Hepatocyte (in vitro differentiated cells): ENCODE data around the gene ASNSD1. TPM values are rescaled to one million over a fixed set of nuclear protein-coding genes. Genes with fewer than 3 reads are reported as not detected.

Source experiments
- DNase-seq: peaks from one replicate; pipeline ENCODE4 v3.0.0-alpha.2; 2016; ENCODE audit warnings: low spot score
- H2AFZ ChIP-seq: fragments of 200-600 bp; sonication (generic); 2 replicates; pipeline ENCODE4 v1.6.0; 2016; ENCODE audit warnings: antibody characterized with exemption, mild to moderate bottlenecking
- H3K27ac ChIP-seq: fragments of 200-600 bp; sonication (generic); 2 replicates; pipeline ENCODE4 v1.5.1; 2016; ENCODE audit warnings: mild to moderate bottlenecking
- H3K27me3 ChIP-seq: fragments of 200-600 bp; sonication (generic); 2 replicates; pipeline ENCODE4 v1.6.1; 2016
- H3K36me3 ChIP-seq: fragments of 200-600 bp; sonication (generic); replicated peaks from 2 replicates; pipeline ENCODE4 v1.5.1; 2016; ENCODE audit warnings: low read depth; ENCODE audit not compliant: insufficient read depth
- H3K4me1 ChIP-seq: fragments of 200-600 bp; sonication (generic); 2 replicates; pipeline ENCODE4 v1.5.1; 2016; ENCODE audit warnings: mild to moderate bottlenecking, moderate library complexity; ENCODE audit not compliant: insufficient read depth
- H3K4me2 ChIP-seq: fragments of 200-600 bp; sonication (generic); 2 replicates; pipeline ENCODE4 v1.6.0; 2016
- H3K4me3 ChIP-seq: fragments of 200-600 bp; sonication (generic); 2 replicates; pipeline ENCODE4 v1.5.1; 2016; ENCODE audit warnings: mild to moderate bottlenecking
- H3K79me2 ChIP-seq: fragments of 200-600 bp; sonication (generic); 2 replicates; pipeline ENCODE4 v1.6.0; 2017; ENCODE audit warnings: mild to moderate bottlenecking
- H3K9me2 ChIP-seq: fragments of 200-600 bp; sonication (generic); replicated peaks from 2 replicates; pipeline ENCODE4 v1.6.0; 2017; ENCODE audit warnings: mild to moderate bottlenecking; ENCODE audit not compliant: insufficient read depth
- H3K9me3 ChIP-seq: fragments of 200-600 bp; sonication (generic); 2 replicates; pipeline ENCODE4 v1.5.1; 2016; ENCODE audit warnings: low read depth, mild to moderate bottlenecking
- H4K20me1 ChIP-seq: fragments of 200-600 bp; sonication (generic); 2 replicates; pipeline ENCODE4 v1.6.0; 2016; ENCODE audit warnings: mild to moderate bottlenecking; ENCODE audit not compliant: insufficient read depth, poor library complexity, severe bottlenecking
- EZH2 ChIP-seq: fragments of 200-600 bp; sonication (generic); IDR thresholded peaks from 2 replicates; pipeline ENCODE4 v1.6.1; 2016; ENCODE audit warnings: antibody characterized with exemption, mild to moderate bottlenecking, borderline replicate concordance
- EZH2phosphoT487 ChIP-seq: fragments of 200-600 bp; sonication (generic); IDR thresholded peaks from one replicate; pipeline ENCODE4 v1.6.1; 2018; ENCODE audit warnings: antibody characterized with exemption, mild to moderate bottlenecking, low read depth, moderate library complexity; ENCODE audit not compliant: unreplicated experiment, severe bottlenecking
- WGBS: methylation state at CpG from one replicate; pipeline ENCODE4 v1.1.6; 2016; ENCODE audit warnings: low lambda C conversion rate; ENCODE audit errors: missing lambda C conversion rate; 5-methylcytosine and 5-hydroxymethylcytosine counted together
- polyA plus RNA-seq: library from polyadenylated mRNA; unstranded; fragments of >200 nt; fragmentation: Nextera tagmentation; extraction: Ambion mirVana; gene quantifications from 2 replicates; pipeline ENCODE4 v1.2.1, GENCODE V29; 2016
- total RNA-seq: library from RNA; depleted of rRNA; stranded (reverse); fragments of >200 nt; gene quantifications from 2 replicates; pipeline ENCODE4 v1.2.3, GENCODE V29; 2014
- TF ChIP-seq, protein P1 (sequence below): fragments of 200-600 bp; sonication (generic); IDR thresholded peaks from 2 replicates; pipeline ENCODE4 v1.5.1; 2016; ENCODE audit warnings: antibody characterized with exemption, mild to moderate bottlenecking; ENCODE audit not compliant: poor library complexity

ASNSD1 gene
- total and polyA plus RNA-seq, 2 experiments from 2014 or later: 41.0 to 66.9 TPM

DNA sequence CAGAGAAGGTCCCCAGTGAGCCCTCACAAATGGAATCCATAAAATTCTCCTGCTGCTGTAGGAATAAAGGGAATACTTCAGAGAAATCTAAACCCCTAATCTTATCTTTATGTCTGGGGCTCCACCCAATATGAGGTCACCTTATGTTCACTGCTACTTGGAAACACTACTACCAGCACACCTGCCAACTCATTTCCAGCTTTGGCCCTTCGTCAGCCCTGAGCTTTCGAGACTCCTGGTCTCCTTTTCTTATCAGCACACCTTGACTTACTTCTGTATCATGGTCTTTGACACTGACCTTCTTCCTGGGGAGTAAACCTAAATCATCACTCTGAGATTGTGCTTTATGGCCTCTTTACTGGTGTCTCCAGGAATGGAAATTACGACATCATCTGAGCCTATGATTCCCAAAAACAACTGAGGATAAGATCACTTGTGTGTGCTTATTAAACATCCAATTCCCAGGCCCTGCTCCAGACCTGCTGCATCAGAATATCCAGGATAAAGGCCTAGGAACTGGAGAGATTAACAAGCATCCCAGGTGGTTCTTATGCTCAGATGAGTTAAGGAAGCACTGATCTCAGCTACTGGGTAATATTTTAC, 22.2 kb upstream of the ASNSD1 start:
- H3K4me2 ChIP-seq: no peak overlapping the region
- H3K79me2 ChIP-seq: no peaks in the 10 kb centered on the region
- no peak overlapping the region for H2AFZ ChIP-seq
- peak; percentile 64 for DNase-seq
- no peaks in the 10 kb centered on the region for H3K9me3 ChIP-seq
- no peak overlapping the region for H3K4me3 ChIP-seq
- TF ChIP-seq EZH2: no peak
- no peak for TF ChIP-seq EZH2phosphoT487
- TF ChIP-seq, protein P1, sequence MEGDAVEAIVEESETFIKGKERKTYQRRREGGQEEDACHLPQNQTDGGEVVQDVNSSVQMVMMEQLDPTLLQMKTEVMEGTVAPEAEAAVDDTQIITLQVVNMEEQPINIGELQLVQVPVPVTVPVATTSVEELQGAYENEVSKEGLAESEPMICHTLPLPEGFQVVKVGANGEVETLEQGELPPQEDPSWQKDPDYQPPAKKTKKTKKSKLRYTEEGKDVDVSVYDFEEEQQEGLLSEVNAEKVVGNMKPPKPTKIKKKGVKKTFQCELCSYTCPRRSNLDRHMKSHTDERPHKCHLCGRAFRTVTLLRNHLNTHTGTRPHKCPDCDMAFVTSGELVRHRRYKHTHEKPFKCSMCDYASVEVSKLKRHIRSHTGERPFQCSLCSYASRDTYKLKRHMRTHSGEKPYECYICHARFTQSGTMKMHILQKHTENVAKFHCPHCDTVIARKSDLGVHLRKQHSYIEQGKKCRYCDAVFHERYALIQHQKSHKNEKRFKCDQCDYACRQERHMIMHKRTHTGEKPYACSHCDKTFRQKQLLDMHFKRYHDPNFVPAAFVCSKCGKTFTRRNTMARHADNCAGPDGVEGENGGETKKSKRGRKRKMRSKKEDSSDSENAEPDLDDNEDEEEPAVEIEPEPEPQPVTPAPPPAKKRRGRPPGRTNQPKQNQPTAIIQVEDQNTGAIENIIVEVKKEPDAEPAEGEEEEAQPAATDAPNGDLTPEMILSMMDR: no peak
- 41% methylated on average over 3 of the region's 3 CpGs for WGBS
- H3K9me2 ChIP-seq: no peaks in the 10 kb centered on the region
- H3K27ac ChIP-seq: peak overlapping the region; percentile 71
- H3K4me1 ChIP-seq: peaks cover 3% of the 10 kb centered on the region
- H4K20me1 ChIP-seq: no peaks in the 10 kb centered on the region
- no peaks in the 10 kb centered on the region for H3K27me3 ChIP-seq
- H3K36me3 ChIP-seq: no peaks in the 10 kb centered on the region

DNA sequence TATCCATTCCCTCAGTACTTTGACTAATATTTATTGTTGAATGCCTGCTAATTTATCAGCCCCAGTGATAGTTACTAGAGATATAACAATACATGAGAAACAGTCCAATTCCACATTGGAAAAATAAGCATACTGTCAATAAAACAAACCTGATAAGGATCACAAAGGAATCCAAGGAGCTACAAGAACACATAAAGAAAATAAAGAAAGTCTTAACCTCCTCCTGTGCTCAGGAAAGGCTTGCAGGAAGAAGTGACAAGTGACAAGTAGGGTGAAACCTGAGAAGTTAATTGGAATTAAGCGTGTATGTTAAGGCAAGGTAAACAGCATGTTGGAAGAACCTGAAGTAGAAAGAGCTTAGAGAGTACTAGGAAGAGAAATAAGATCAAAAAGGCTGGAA, 20.3 kb upstream of the ASNSD1 start:
- no peak for DNase-seq
- Histone ChIP-seq H3K27ac (peak overlapping the region; percentile 12), H3K36me3 (no peaks in the 10 kb centered on the region), H3K27me3 (no peaks in the 10 kb centered on the region), H3K79me2 (no peaks in the 10 kb centered on the region), H4K20me1 (no peaks in the 10 kb centered on the region), H3K4me3 (no peak overlapping the region), H2AFZ (no peak overlapping the region), H3K9me2 (no peaks in the 10 kb centered on the region), H3K4me1 (peaks cover 3% of the 10 kb centered on the region), H3K4me2 (no peak overlapping the region), H3K9me3 (no peaks in the 10 kb centered on the region)
- 17% methylated on average over 1 of the region's 1 CpG for WGBS
- TF ChIP-seq EZH2 (no peak), EZH2phosphoT487 (no peak)
- TF ChIP-seq, protein P1: no peak

DNA sequence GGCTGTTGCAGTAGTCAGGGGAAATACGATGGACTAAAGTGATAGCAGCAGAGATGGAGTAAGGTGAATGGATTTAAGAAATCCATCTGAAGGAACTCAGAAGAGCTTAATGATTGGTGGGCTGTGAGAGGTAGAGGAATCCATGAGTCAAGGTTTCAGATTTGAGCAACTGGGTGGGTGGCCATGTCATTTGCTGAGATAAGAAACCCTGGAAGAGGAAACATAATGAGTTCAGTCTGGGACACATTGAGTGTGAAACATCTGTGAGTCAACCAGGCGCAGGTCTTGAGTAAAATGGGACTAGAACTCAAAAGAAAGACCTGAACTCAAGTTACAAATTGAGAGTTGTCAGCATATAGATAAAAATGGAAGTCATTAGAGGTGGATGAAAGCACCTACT, 19.7 kb upstream of the ASNSD1 start:
- H2AFZ ChIP-seq: no peak overlapping the region
- peak overlapping the region; percentile 12 for H3K27ac ChIP-seq

More for the DNA sequence above, 19.7 kb upstream of the ASNSD1 start:
- Histone ChIP-seq H3K79me2 (no peaks in the 10 kb centered on the region), H3K4me1 (peaks cover 3% of the 10 kb centered on the region), H4K20me1 (no peaks in the 10 kb centered on the region), H3K4me2 (no peak overlapping the region), H3K27me3 (no peaks in the 10 kb centered on the region), H3K4me3 (no peak overlapping the region), H3K9me2 (no peaks in the 10 kb centered on the region), H3K36me3 (no peaks in the 10 kb centered on the region), H3K9me3 (no peaks in the 10 kb centered on the region)
- WGBS: 73% methylated on average over 2 of the region's 2 CpGs
- TF ChIP-seq, protein P1: no peak
- TF ChIP-seq EZH2phosphoT487 (no peak), EZH2 (no peak)
- no peak for DNase-seq
